Loucy (cell line): ENCODE measurements around the gene PTPRF.

Experiments
- H2AFZ ChIP-seq: fragments of 200-600 bp; sonication (generic); 2 replicates; pipeline ENCODE4 v1.6.0; 2016; ENCODE audit warnings: antibody characterized with exemption, mild to moderate bottlenecking, low read length, moderate library complexity
- H3F3A ChIP-seq: fragments of 200-600 bp; 2 replicates; pipeline ENCODE4 v1.6.0; 2016; ENCODE audit warnings: antibody characterized with exemption, low read depth, mild to moderate bottlenecking
- H3K27me3 ChIP-seq: fragments of 200-600 bp; sonication (generic); 2 replicates; pipeline ENCODE4 v1.6.1; 2014; ENCODE audit warnings: low read length, mild to moderate bottlenecking; ENCODE audit not compliant: insufficient read depth, poor library complexity, severe bottlenecking
- H3K36me3 ChIP-seq: fragments of 200-600 bp; sonication (generic); 2 replicates; pipeline ENCODE4 v1.6.1; 2016; ENCODE audit warnings: low read length; ENCODE audit not compliant: insufficient read depth
- H3K4me1 ChIP-seq: fragments of 200-600 bp; sonication (generic); 2 replicates; pipeline ENCODE4 v1.5.1; 2014; ENCODE audit warnings: low read length, mild to moderate bottlenecking; ENCODE audit not compliant: insufficient read depth, poor library complexity, severe bottlenecking
- H3K4me2 ChIP-seq: fragments of 200-600 bp; sonication (generic); 2 replicates; pipeline ENCODE4 v1.6.0; 2014; ENCODE audit warnings: antibody characterized with exemption, low read length, low read depth, mild to moderate bottlenecking; ENCODE audit not compliant: poor library complexity, severe bottlenecking
- H3K4me3 ChIP-seq: fragments of 200-600 bp; sonication (generic); 2 replicates; pipeline ENCODE4 v1.5.1; 2014; ENCODE audit warnings: low read length, mild to moderate bottlenecking, mixed read lengths; ENCODE audit not compliant: poor library complexity, severe bottlenecking
- H3K79me2 ChIP-seq: fragments of 200-600 bp; sonication (generic); 2 replicates; pipeline ENCODE4 v1.6.1; 2014; ENCODE audit warnings: low read length; ENCODE audit not compliant: insufficient read depth
- H3K9ac ChIP-seq: fragments of 200-600 bp; sonication (generic); 2 replicates; pipeline ENCODE4 v1.6.0; 2014; ENCODE audit warnings: mild to moderate bottlenecking, low read depth, low read length, moderate library complexity; ENCODE audit not compliant: poor library complexity, severe bottlenecking
- H3K9me2 ChIP-seq: fragments of 200-600 bp; sonication (generic); replicated peaks from 2 replicates; pipeline ENCODE4 v1.6.1; 2016; ENCODE audit warnings: low read depth, low read length, mixed read lengths
- H3K9me3 ChIP-seq: fragments of 200-600 bp; sonication (generic); 2 replicates; pipeline ENCODE4 v1.6.1; 2014; ENCODE audit warnings: mild to moderate bottlenecking, antibody characterized with exemption, low read length, low read depth; ENCODE audit not compliant: insufficient read depth
- H4K20me1 ChIP-seq: fragments of 200-600 bp; sonication (generic); 2 replicates; pipeline ENCODE4 v1.6.0; 2014; ENCODE audit warnings: antibody characterized with exemption, low read length, mild to moderate bottlenecking; ENCODE audit not compliant: insufficient read depth, poor library complexity, severe bottlenecking
- EZH2phosphoT487 ChIP-seq: fragments of 200-600 bp; IDR thresholded peaks from 2 replicates; pipeline ENCODE4 v1.6.1; 2018; ENCODE audit warnings: antibody characterized with exemption, mild to moderate bottlenecking, moderate library complexity, borderline replicate concordance
- TF ChIP-seq, protein P1 (sequence below): fragments of 200-600 bp; sonication (generic); conservative IDR thresholded peaks from 2 replicates; pipeline ENCODE4 v1.5.1; 2014; ENCODE audit warnings: mild to moderate bottlenecking, antibody characterized with exemption, low read length

PTPRF gene

DNA sequence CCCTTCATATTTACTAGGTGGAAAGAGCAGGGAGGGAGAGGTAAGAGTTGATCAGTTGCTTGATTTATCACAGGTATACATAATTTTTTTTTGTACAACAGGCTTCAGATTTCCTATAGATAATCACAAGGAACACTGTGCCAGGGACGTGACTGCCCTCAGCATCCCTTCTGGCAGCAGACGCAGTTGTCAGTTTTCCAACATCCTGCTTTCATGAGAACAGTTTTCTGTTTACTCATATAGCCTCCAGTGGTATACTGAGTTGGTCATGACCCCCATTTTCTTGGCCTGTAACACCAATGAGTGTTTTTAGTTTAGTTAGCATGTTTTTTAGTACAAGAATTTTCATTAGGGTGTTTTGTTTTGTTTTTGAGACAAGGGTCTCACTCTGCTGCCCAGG is 37.9 kb upstream of the PTPRF start:
- no peak for TF ChIP-seq EZH2phosphoT487
- TF ChIP-seq, protein P1, sequence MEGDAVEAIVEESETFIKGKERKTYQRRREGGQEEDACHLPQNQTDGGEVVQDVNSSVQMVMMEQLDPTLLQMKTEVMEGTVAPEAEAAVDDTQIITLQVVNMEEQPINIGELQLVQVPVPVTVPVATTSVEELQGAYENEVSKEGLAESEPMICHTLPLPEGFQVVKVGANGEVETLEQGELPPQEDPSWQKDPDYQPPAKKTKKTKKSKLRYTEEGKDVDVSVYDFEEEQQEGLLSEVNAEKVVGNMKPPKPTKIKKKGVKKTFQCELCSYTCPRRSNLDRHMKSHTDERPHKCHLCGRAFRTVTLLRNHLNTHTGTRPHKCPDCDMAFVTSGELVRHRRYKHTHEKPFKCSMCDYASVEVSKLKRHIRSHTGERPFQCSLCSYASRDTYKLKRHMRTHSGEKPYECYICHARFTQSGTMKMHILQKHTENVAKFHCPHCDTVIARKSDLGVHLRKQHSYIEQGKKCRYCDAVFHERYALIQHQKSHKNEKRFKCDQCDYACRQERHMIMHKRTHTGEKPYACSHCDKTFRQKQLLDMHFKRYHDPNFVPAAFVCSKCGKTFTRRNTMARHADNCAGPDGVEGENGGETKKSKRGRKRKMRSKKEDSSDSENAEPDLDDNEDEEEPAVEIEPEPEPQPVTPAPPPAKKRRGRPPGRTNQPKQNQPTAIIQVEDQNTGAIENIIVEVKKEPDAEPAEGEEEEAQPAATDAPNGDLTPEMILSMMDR, result no peak
- no peak overlapping the region for H3K9ac ChIP-seq
- H2AFZ ChIP-seq, result no peak overlapping the region
- H3K4me2 ChIP-seq, result no peak overlapping the region
- no peaks in the 10 kb centered on the region for H3K36me3 ChIP-seq
- H3F3A ChIP-seq, result no peaks in the 10 kb centered on the region
- no peak overlapping the region for H3K4me3 ChIP-seq
- H3K4me1 ChIP-seq, result no peaks in the 10 kb centered on the region
- H3K79me2 ChIP-seq, result no peaks in the 10 kb centered on the region
- H3K9me2 ChIP-seq, result no peaks in the 10 kb centered on the region
- no peaks in the 10 kb centered on the region for H3K9me3 ChIP-seq
- no peaks in the 10 kb centered on the region for H4K20me1 ChIP-seq
- H3K27me3 ChIP-seq, result no peaks in the 10 kb centered on the region

- H3K27me3 ChIP-seq, result no peaks in the 10 kb centered on the region
- no peaks in the 10 kb centered on the region for H3K9me3 ChIP-seq
- no peaks in the 10 kb centered on the region for H4K20me1 ChIP-seq
- H3F3A ChIP-seq, result no peaks in the 10 kb centered on the region
- no peaks in the 10 kb centered on the region for H3K79me2 ChIP-seq
- H2AFZ ChIP-seq, result no peak overlapping the region
- no peaks in the 10 kb centered on the region for H3K36me3 ChIP-seq
- H3K4me3 ChIP-seq, result no peak overlapping the region
- TF ChIP-seq EZH2phosphoT487, result no peak
- TF ChIP-seq, protein P1, result no peak
- H3K4me1 ChIP-seq, result no peaks in the 10 kb centered on the region
- no peak overlapping the region for H3K9ac ChIP-seq
- H3K4me2 ChIP-seq, result no peak overlapping the region
- no peaks in the 10 kb centered on the region for H3K9me2 ChIP-seq
These were observed 36.8 kb upstream of the PTPRF start for GRCh38 chr1:43493661-43494450.

DNA sequence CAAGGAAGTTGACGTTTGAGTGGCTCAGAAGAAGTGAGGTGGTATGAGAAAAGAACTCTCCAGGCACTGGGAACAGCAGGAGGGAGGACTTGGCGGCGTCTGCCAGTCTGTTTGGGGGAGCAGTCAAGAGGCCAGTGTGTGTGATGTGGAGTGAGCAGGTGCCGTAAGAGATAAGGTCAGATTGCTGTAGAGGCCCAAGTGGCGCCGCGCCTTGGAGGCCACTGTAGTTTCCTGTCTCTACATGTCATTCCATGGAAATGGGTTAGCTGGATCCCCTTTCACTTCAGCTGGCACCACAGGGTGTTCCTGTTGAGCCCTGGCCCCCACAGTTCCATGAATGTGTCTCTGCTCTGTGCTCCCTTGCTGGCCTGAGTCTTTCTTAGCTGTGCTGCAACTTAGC is 35.5 kb upstream of the PTPRF start:
- Histone ChIP-seq H3K79me2 (no peaks in the 10 kb centered on the region), H3K4me2 (no peak overlapping the region), H3K4me1 (no peaks in the 10 kb centered on the region), H3K36me3 (no peaks in the 10 kb centered on the region), H3K4me3 (no peak overlapping the region), H3K9ac (no peak overlapping the region), H4K20me1 (no peaks in the 10 kb centered on the region), H3K9me2 (no peaks in the 10 kb centered on the region), H3F3A (no peaks in the 10 kb centered on the region), H2AFZ (no peak overlapping the region), H3K9me3 (no peaks in the 10 kb centered on the region), H3K27me3 (no peaks in the 10 kb centered on the region)
- TF ChIP-seq, protein P1, result no peak
- no peak for TF ChIP-seq EZH2phosphoT487
